ENCODE data around the gene CFAP77. TPM values are rescaled to one million over a fixed set of nuclear protein-coding genes. Genes with fewer than 3 reads are reported as not detected.

CFAP77 gene
- polyA plus RNA-seq, 1 of the 3 experiments (the other 2 are of a cell fraction) = 1.1 TPM

DNA sequence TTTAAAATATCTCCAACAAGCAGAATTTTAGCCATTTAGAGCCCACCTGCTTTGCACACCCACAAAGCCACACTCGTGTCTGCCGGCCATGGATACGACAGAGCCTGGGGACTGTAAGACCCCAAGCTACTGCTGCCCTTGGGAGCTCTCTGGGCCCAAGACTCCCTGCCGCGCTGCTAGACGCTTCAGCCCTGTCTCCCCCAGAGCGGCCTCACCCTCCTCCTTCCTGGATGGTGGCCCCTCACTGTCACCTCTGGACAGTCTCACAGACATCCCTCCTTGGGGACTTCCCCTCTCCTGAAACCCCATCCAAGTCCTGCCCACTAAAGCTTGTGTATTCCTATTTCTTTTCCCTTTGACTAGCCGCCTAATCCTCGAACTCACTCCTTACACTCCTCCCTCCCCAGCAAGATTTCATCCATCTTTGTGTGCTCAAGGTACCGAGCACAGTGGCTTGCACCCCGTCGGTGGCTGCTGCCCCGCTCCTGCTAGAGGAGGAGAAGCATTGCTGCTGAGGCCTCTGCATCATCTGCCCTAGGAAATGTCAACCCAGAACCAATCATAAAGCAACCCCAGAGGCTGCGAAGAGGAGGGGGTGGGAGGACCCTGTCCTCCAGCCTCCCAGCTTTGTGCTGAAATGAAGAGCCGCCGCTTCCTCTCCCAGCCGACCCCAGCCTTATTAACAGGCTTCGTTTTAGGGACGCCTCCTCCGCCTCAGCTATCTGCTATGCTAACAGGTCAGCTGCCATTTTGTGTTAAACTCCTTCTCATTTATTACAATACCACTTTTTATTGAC, 71.2 kb downstream of the CFAP77 start:
- 78% methylated on average over 17 of the region's 20 CpGs for WGBS (ENCODE audit: low lambda C conversion rate)

DNA sequence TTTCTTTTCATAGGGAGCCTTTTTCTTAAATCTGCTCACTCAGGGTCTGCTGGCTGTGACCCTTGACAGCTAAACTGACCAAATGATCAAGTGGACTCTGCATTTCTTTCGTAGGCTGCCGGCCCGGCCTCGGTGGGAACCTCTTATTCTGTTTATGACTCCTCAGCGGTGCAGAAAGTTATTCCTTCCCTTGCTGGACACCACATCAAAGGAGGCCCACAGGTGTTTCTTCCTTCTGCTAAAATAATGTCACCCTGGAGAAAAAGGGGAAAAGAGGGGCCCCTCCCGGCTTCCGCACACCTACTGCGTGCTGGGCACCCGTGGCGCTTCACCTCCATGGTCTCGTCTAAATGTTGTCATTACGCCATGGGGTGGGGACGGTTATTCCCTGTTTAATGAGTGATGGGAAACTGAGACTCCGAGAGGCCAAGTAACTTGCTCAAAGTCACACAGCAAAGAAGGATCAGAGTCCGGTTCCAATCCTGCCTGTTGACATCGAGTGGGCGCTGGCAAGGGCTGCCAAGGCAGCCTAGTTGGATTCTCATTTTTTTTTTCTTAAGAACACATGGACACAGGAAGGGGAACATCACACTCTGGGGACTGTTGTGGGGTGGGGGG, 72.3 kb downstream of the CFAP77 start:
- H3K9me3 ChIP-seq = no peaks in the 10 kb centered on the region
- no peaks in the 10 kb centered on the region for H3F3A ChIP-seq (replicated peaks; ENCODE audit: insufficient read depth)
- no peaks in the 10 kb centered on the region for H3K27me3 ChIP-seq (ENCODE audit: insufficient read depth)
- no peaks in the 10 kb centered on the region for H4K20me1 ChIP-seq (ENCODE audit: insufficient read depth)
- POLR2A ChIA-PET = no interaction called here
- no peaks in the 10 kb centered on the region for H3K79me2 ChIP-seq (ENCODE audit: insufficient read depth)
- no peak overlapping the region for H3K4me2 ChIP-seq
- H3K27ac ChIP-seq (ENCODE audit: low read depth in 2 of 2, low read length in 1 of 2) = no peak overlapping the region
- 86% methylated on average over 17 of the region's 17 CpGs for WGBS (ENCODE audit: low lambda C conversion rate)
- no peak for DNase-seq
- H2AFZ ChIP-seq (ENCODE audit: low read depth) = no peak overlapping the region
- H3K4me1 ChIP-seq (ENCODE audit: control insufficient read depth in 1 of 2, insufficient read depth in 2 of 2, low read depth in 1 of 2, low read length in 1 of 2) = no peaks in the 10 kb centered on the region; a peak in 1 of 4 replicates
- no peak overlapping the region for H3K9ac ChIP-seq
- CTCF ChIA-PET = no interaction called here
- no peak overlapping the region for H3K4me3 ChIP-seq (ENCODE audit: low read depth in 2 of 2, low read length in 1 of 2)
- TF ChIP-seq, protein P1, sequence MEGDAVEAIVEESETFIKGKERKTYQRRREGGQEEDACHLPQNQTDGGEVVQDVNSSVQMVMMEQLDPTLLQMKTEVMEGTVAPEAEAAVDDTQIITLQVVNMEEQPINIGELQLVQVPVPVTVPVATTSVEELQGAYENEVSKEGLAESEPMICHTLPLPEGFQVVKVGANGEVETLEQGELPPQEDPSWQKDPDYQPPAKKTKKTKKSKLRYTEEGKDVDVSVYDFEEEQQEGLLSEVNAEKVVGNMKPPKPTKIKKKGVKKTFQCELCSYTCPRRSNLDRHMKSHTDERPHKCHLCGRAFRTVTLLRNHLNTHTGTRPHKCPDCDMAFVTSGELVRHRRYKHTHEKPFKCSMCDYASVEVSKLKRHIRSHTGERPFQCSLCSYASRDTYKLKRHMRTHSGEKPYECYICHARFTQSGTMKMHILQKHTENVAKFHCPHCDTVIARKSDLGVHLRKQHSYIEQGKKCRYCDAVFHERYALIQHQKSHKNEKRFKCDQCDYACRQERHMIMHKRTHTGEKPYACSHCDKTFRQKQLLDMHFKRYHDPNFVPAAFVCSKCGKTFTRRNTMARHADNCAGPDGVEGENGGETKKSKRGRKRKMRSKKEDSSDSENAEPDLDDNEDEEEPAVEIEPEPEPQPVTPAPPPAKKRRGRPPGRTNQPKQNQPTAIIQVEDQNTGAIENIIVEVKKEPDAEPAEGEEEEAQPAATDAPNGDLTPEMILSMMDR (IDR thresholded peaks at IDR 0.05) = no peak
- TF ChIP-seq EP300 (IDR thresholded peaks at IDR 0.05; ENCODE audit: borderline replicate concordance in 1 of 2, low read depth in 1 of 2, low read length in 1 of 2) (no peak), GABPA (IDR thresholded peaks at IDR 0.05; ENCODE audit: low read depth) (no peak), RFX5 (IDR thresholded peaks at IDR 0.05; ENCODE audit: low read length) (no peak), CHD2 (IDR thresholded peaks at IDR 0.05; ENCODE audit: low read length, partially characterized antibody) (no peak), NFIC (IDR thresholded peaks at IDR 0.05; ENCODE audit: borderline replicate concordance) (no peak), RAD21 (IDR thresholded peaks at IDR 0.05; ENCODE audit: low read length) (no peak), TEAD4 (IDR thresholded peaks at IDR 0.05; ENCODE audit: borderline replicate concordance, insufficient read depth) (no peak), SIN3A (IDR thresholded peaks at IDR 0.05; ENCODE audit: borderline replicate concordance, low read depth, low read length) (no peak), RCOR1 (IDR thresholded peaks at IDR 0.05; ENCODE audit: low read length) (no peak), MXI1 (IDR thresholded peaks at IDR 0.05; ENCODE audit: low read depth, low read length) (no peak), POLR2AphosphoS5 (IDR thresholded peaks at IDR 0.05; ENCODE audit: low read depth, low read length) (no peak), GATA2 (CRISPR knock-in tag; IDR thresholded peaks at IDR 0.05) (no peak)
- TF ChIP-seq, protein P2, sequence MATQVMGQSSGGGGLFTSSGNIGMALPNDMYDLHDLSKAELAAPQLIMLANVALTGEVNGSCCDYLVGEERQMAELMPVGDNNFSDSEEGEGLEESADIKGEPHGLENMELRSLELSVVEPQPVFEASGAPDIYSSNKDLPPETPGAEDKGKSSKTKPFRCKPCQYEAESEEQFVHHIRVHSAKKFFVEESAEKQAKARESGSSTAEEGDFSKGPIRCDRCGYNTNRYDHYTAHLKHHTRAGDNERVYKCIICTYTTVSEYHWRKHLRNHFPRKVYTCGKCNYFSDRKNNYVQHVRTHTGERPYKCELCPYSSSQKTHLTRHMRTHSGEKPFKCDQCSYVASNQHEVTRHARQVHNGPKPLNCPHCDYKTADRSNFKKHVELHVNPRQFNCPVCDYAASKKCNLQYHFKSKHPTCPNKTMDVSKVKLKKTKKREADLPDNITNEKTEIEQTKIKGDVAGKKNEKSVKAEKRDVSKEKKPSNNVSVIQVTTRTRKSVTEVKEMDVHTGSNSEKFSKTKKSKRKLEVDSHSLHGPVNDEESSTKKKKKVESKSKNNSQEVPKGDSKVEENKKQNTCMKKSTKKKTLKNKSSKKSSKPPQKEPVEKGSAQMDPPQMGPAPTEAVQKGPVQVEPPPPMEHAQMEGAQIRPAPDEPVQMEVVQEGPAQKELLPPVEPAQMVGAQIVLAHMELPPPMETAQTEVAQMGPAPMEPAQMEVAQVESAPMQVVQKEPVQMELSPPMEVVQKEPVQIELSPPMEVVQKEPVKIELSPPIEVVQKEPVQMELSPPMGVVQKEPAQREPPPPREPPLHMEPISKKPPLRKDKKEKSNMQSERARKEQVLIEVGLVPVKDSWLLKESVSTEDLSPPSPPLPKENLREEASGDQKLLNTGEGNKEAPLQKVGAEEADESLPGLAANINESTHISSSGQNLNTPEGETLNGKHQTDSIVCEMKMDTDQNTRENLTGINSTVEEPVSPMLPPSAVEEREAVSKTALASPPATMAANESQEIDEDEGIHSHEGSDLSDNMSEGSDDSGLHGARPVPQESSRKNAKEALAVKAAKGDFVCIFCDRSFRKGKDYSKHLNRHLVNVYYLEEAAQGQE (IDR thresholded peaks at IDR 0.05; ENCODE audit: low read depth, low read length) = no peak
- no peaks in the 10 kb centered on the region for H3K9me2 ChIP-seq
- no peaks in the 10 kb centered on the region for H3K36me3 ChIP-seq (replicated peaks in 1 of 2; ENCODE audit: control insufficient read depth in 1 of 2, insufficient read depth in 2 of 2, low read length in 1 of 2)

More for the DNA sequence above, 71.2 kb downstream of the CFAP77 start:
- Histone ChIP-seq H3K9me2 (no peaks in the 10 kb centered on the region), H3K36me3 (replicated peaks in 1 of 2; ENCODE audit: control insufficient read depth in 1 of 2, insufficient read depth in 2 of 2, low read length in 1 of 2) (no peaks in the 10 kb centered on the region), H3K9ac (no peak overlapping the region), H4K20me1 (ENCODE audit: insufficient read depth) (no peaks in the 10 kb centered on the region), H3K4me3 (ENCODE audit: low read depth in 2 of 2, low read length in 1 of 2) (no peak overlapping the region), H3K27ac (ENCODE audit: low read depth in 2 of 2, low read length in 1 of 2) (no peak overlapping the region), H3K9me3 (no peaks in the 10 kb centered on the region), H3K4me2 (no peak overlapping the region), H3F3A (replicated peaks; ENCODE audit: insufficient read depth) (no peaks in the 10 kb centered on the region), H3K79me2 (ENCODE audit: insufficient read depth) (no peaks in the 10 kb centered on the region), H3K4me1 (ENCODE audit: control insufficient read depth in 1 of 2, insufficient read depth in 2 of 2, low read depth in 1 of 2, low read length in 1 of 2) (no peaks in the 10 kb centered on the region; a peak in 1 of 4 replicates), H3K27me3 (ENCODE audit: insufficient read depth) (no peaks in the 10 kb centered on the region), H2AFZ (ENCODE audit: low read depth) (no peak overlapping the region)
- DNase-seq = no peak
- ChIA-PET CTCF (interaction anchor here (1.2 to 1.8 kb wide), 4 partner anchors 16 to 94 kb away, joined by 3 to 6 read pairs (median 4); no protein-coding TSS in a partner anchor), POLR2A (no interaction called here)
- no peak for TF ChIP-seq RCOR1 (IDR thresholded peaks at IDR 0.05; ENCODE audit: low read length)
- no peak for TF ChIP-seq MEF2A (IDR thresholded peaks at IDR 0.05; ENCODE audit: borderline replicate concordance, low read depth)
- TF ChIP-seq CHD2 (IDR thresholded peaks at IDR 0.05; ENCODE audit: low read length, partially characterized antibody) = no peak
- no peak for TF ChIP-seq TEAD4 (IDR thresholded peaks at IDR 0.05; ENCODE audit: borderline replicate concordance, insufficient read depth)
- no peak for TF ChIP-seq TCF12 (IDR thresholded peaks at IDR 0.05)
- no peak for TF ChIP-seq JUND (IDR thresholded peaks at IDR 0.05)
- TF ChIP-seq FOSL2 (IDR thresholded peaks at IDR 0.05; ENCODE audit: borderline replicate concordance, low read depth) = no peak
- TF ChIP-seq, protein P3, sequence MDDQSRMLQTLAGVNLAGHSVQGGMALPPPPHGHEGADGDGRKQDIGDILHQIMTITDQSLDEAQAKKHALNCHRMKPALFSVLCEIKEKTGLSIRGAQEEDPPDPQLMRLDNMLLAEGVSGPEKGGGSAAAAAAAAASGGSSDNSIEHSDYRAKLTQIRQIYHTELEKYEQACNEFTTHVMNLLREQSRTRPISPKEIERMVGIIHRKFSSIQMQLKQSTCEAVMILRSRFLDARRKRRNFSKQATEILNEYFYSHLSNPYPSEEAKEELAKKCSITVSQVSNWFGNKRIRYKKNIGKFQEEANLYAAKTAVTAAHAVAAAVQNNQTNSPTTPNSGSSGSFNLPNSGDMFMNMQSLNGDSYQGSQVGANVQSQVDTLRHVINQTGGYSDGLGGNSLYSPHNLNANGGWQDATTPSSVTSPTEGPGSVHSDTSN (IDR thresholded peaks at IDR 0.05) = no peak
